Right renal pelvis (tissue), 4 donors: ENCODE measurements around the gene FBXO42. TPM values are rescaled to one million over a fixed set of nuclear protein-coding genes. Genes with fewer than 3 reads are reported as not detected.
"Not testable (repeated sequence)": the region's sequence is repeated elsewhere in the genome, so short reads cannot be mapped to it uniquely, and the experiment has no call there.

Experiments used
- DNase-seq, 4 donors: peaks; one replicate each; pipeline ENCODE4 v3.0.0-alpha.2; 2013; ENCODE audit warnings: low read depth in 4 of 4, low spot score in 3 of 4, missing footprints in 1 of 4
- polyA plus RNA-seq, 4 donors: library from polyadenylated mRNA; unstranded; fragments of 120-200 nt; gene quantifications; one replicate each; pipeline ENCODE4 v1.2.1, GENCODE V29; 2013; ENCODE audit not compliant: insufficient read length in 4 of 4

The FBXO42 gene
- polyA plus RNA-seq, 4 donors: 21.1 to 24.8 (median 22.1) TPM

DNA sequence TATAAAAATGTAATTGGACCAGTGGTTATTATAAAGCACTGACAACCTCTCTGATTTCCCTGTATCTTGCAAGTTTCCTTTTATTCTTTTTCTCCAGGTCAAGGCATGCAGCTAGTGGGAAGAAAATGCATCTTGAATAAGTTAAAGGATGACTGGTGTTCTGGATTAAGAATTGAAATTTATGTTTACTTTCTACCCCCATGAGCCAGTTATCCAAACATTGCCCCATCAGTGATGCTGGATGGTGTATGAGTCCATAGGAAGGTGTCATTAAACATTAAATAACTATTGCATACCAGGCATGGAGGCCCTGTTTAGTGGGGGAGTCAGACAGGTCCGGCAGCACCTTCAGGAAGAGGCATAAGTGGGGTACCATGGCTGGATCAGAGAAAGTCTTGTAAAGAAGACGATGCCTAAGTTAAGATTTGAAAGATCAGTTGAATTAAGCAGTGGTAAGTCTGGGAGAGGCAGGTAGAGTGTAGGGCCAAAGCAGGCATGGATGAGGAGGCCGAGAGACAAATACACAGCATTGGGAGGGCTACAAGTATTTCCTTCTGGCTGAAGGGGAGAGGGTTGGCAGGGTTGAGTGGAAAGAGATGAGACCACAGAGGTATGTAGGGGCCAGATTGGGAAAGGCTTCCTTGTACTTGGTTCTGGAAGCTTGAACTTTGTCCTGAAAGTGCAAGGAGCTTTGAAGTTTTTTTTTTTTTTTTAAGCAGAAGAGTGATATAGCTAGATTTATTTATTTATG is 20.4 kb upstream of the FBXO42 start:
- no peak for DNase-seq

GRCh38 chr1:16371725-16372124 is 19.4 kb upstream of the FBXO42 start:
- DNase-seq: no peak

DNA sequence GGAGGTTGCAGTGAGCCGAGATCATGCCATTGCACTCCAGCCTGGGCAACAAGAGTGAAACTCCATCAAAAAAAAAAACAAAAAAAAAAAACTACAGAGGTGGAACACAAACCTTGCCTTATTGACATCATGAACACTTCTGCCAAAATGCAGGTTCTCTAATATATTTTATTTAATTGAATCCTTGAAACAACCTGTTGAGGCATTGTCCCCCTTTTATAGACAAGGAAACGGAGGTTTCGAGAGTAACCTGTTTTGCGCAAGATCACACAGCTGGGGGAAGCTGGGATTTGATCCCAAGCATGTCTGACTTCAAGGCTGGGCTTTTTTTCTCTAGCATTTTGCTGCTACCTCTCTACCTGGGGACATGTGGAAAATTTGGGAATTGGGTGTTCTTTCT is 17.5 kb upstream of the FBXO42 start:
- DNase-seq: no peak

GRCh38 chr1:16367968-16368890 is 15.9 kb upstream of the FBXO42 start:
- no peak for DNase-seq

DNA sequence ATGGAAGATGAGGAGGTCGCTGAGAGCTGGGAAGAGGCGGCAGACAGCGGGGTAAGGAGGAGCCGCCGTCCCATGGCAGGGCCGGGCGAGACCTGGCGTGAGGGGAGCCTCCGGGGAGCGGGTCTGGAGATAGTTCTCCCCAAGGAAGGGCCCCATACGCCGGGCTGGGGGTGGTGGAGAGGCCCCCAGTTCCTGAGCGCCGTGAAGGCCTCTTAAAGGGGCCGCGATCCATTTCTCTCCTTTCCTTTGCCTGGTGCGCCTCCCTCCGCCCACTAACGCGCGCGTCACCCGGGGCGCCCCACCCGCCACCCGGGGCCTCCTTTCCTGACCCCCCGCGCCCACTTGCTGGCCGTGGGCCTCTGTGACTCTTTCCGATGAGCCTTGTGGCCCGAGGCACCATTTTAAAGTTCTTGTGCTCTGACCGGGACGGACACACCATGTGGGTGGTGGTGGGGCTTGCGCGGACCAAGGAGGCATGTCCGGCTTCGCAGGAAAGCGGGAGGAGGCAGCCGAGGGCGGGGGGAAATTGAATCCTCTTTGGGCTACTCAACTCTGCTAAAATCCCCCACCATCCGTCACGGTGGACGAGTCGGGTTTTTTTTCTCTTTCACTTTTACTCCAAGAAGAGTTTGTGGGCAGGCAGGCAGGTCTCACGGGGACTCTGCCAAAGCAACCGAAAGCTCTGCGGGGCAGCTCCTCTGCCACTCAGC is 15.1 kb upstream of the FBXO42 start:
- peak in 3 of 4 donors; percentile 74 to 83 (median 76) for DNase-seq

GRCh38 chr1:16366722-16367257 is 14.5 kb upstream of the FBXO42 start, which contains the start of gene SZRD1:
Gene SZRD1 (plus strand): TSS chr1:16367242. CDS start chr1:16367258, 16 bp downstream.
- DNase-seq: peak; percentile 99

DNA sequence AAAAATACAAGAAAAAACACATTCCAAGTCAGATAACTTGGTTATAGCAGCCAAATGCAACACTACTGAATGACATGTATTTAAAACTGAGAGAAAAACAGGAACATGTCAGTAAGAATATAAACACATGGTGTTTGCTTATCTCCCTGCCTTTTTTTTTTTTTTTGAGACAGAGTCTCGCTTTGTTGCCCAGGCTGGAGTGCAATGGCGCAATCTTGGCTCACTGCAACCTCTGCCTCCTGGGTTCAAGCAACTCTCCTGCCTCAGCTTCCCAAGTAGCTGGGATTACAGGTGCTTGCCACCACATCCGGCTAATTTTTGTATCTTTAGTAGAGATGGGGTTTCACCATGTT is 12.8 kb upstream of the FBXO42 start:
- DNase-seq: peak in 1 of 4 donors; percentile 41

- no peak for DNase-seq
Measured at GRCh38 chr1:16356867-16357266, 4.6 kb upstream of the FBXO42 start.

- DNase-seq: no peak
Measured at GRCh38 chr1:16354619-16355018, 2.3 kb upstream of the FBXO42 start.

DNA sequence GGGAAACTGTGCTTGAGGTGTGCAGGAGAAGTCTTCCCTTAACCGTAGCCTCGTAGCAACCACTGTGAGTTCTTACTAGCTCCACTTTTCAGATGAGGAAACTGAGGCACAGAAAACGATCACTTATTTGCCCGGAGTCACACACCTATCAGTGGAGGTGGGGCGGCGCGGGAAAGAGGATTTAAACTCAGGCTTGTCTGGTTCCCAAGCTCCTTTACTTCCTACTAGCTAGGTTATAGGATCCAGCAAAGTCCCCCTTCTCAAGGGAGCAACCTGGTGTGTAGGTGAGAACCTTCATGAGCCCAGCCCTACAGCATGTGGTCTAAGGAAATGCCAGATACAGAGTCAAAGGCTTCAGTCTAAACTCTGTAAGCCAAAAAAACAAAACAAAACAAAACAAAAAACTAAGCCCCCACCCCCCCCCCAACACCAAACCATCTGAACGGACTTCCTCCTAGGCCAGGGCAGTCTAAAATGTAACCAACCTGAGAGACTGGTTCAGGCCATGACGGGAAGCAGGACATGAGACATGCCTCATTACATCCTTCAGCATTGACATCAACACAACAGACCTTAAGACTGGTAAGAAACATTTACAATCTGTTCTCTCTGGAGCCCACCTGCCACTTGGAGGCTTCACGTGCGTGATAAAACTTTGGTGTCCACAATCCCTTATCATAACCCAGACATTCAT is 709 bp upstream of the FBXO42 start:
- no peak for DNase-seq

DNA sequence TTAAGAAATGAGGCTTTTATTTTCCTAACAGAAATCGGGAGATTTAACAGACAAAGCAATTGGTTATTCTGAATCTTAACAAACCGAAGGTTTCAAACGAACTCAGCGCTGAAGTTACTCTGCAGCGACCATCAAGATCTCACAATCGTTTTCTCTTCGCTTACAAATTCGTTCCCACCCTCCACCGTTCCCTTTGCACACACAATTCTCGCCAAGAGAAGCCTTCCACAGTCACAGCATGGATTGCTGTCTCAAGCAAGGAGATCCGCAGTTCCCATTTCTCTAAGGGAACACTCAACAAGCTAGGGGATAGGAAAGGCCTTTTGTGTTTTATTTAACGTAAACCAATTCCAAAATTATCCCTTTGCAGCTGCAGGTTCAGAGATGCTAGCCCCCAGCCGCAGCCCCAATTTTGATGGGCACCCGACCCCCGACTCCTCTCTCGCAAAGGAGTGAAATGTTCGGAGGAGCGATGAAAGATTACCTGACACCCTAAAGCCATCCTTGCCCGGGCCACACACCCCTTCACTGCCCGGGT is 755 bp downstream of the FBXO42 start:
- peak in 1 of 4 donors; percentile 34 for DNase-seq

DNA sequence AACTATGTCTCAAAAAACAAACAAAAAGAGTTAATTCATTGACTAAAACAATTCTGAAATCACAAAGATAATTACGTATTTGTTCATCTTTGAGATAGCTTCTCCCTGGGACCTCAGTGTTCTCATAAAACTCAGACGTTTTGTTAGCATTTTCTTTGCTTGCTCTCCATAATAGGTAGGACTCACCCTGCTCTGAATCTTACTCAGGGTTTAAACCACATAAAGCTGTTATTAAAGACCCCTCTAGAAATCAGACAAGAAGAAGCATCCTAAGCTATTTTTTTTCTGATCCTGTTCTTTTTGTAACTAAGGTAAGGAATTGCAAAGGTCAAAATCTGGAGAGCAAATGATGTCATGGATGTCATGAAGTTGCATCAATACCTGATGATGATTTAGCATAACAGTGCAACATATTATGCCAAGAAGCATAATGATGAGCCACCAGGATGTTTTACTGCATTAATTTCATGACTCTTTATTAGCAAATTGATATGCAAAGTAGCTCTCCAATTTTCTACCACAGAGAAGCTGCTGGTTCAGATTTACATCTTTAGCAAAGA is 2.4 kb downstream of the FBXO42 start:
- no peak for DNase-seq

DNA sequence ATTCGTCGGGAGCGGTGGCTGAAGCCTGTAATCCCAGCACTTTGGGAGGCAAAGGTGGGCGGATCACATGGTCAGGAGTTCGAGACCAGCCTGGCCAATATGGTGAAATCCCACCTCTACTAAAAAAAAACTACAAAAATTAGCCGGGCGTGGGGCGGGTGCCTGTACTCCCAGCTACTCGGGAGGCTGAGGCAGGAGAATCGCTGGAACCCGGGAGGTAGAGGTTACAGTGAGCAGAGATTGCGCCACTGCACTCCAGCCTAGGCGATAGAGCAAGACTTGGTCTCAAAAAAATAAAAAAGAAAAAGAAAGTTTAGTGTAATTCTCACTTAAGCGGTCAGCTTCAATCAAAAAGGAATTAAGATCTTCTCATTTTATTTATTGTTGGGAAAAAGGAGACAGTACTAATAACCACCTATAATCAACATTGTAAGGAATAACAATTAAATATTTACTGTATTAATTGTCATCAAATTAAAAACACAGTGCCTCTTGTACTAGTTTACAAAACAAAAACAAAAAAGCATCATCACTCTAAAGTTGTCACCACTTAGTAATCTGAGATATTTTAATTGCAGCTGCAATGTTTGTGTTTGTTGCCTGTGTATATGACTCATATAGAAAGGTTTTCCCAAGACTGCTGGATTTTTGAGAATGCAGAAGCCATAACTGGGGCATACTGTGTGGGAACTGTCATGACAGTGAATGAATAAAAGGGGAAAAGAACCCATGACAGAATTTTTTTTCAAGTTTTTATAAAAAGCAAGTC is 3.7 kb downstream of the FBXO42 start:
- DNase-seq: no peak

DNA sequence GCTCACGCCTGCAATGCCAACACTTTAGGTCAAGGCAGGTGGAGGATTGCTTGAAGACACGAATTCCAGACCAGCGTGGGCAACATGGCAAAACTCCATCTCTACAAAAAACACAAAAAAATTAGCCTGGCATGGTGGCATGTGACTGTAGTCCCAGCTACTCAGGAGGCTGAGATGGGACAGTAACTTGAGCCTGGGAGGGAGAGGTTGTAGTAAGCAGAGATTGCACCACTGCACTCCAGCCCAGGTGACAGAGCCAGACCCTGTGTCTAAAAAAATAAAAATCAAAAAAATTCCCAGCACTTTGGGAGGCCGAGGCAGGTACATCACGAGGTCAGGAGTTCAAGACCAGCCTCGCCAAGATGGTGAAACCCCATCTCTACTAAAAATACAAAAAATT is 9.0 kb downstream of the FBXO42 start:
- not testable (repeated sequence) for DNase-seq

DNA sequence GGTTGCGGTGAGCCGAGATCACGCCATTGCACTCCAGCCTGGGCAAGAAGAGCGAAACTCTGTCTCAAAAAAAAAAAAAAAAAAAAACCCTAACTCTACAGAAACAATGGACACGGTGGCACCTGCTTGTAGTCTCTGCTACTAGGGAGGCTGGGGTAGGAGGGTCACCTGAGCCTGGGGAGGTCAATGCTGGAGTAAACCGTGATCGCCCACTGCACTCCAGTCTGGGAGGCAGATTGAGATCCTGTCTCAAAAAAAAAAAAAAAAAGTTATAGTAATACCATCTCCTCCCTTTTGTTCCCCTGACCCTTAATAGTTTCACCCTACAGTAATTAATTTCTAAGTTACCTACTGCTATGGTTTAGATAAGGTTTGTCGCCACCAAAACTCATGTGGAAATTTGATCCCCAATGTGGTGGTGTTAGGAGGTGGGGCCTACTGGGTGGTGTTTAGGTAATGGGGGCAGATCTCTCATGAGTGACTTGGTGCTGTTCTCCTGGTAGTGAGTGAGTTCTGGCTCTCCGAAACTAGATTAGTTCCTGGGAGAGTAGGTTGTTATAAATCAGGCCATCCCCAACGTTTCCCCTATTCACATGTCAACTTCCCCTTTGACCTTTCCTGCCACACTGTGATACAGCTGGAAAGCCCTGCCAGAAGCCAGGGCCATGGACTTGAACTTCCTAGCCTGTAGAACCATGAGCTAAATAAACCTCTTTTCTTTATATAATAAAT is 9.8 kb downstream of the FBXO42 start:
- DNase-seq: no peak

- no peak for DNase-seq
Measured at GRCh38 chr1:16340673-16341072, 11.6 kb downstream of the FBXO42 start.

DNA sequence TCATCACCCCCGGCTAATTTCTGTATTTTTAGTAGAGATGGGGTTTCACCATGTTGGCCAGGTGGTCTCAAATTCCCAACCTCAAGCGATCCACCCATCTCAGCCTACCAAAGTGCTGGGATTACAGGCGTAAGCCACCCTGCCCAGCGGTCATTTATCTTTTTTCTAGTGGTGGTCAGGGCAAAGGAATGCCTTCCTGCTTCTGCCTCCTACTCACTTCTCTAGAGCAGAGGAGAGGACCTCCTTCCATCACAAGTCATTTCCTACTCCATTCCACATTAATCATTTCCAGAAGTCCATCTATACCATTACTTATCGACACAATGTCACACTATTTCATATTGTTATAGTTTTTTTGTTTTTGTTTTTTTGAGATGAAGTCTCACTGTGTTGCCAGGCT is 13.3 kb downstream of the FBXO42 start:
- DNase-seq: no peak

DNA sequence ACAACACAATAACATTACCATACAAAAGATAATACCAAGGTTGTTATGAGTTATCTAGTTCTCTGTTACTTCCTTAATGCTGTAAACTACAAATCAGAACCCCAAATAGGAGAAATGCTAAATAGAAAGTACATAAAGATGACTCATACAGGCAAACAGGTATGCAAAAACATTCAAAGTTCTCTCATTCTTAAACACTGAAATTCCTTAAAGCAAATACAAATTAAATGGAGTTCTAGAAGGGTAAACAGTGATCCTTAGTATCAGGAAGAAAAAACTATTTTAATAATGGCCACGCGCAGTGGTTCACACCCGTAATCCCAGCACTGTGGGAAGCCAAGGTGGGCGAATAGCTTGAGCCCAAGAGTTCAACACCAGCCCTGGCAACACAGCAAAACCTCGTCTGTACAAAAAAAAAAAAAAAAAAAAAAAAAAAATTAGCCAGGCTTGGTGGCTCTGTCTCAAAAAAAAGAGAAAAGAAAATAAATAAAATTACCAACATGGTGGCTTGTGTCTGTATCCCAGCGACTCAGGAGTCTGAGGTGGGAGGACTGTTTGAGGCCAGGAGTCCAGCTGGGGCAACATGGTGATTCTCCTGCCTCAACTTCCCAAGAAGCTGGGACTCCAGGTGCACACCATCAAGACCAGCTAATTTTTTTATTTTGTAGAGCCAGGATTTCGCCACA is 17.5 kb downstream of the FBXO42 start:
- DNase-seq: no peak
